Caco-2 (cell line): ENCODE results near the gene PELI2. TPM values are rescaled to one million over a fixed set of nuclear protein-coding genes. Genes with fewer than 3 reads are reported as not detected.

Experiments used
- BruUV-seq: library from RNA; stranded (reverse); fragments of 400-500 nt; replicated peaks from 2 replicates; lab custom pipeline; 2021; lab: Mats Ljungman, UMichigan
- CTCF ChIA-PET: fragments of 300-600 bp; sonication (Branson Sonifier 250); formaldehyde crosslinking; loops from one replicate; lab custom pipeline; 2022; ENCODE audit warnings: antibody characterized with exemption; lab: Charles Lee
- POLR2A ChIA-PET: fragments of 300-600 bp; sonication (Branson Sonifier 250); formaldehyde crosslinking; loops from one replicate; lab custom pipeline; 2022; ENCODE audit warnings: antibody characterized with exemption; lab: Charles Lee
- DNase-seq, 2 experiments: peaks; one replicate each; pipeline versions ENCODE4 v3.0.0 to v3.0.0-alpha.2; 2020 to 2022
- H3K27me3 ChIP-seq: replicated peaks from 2 replicates; pipeline ENCODE4 v1.6.0; 2011; ENCODE audit warnings: low read length; ENCODE audit not compliant: control insufficient read depth, insufficient read depth
- H3K36me3 ChIP-seq: 2 replicates; pipeline ENCODE4 v1.5.1; 2011; ENCODE audit warnings: low read length; ENCODE audit not compliant: control insufficient read depth, insufficient read depth
- H3K4me1 ChIP-seq: fragments of 250-450 bp; sonication (Bioruptor Pico); 2 replicates; pipeline ENCODE4 v1.5.1; 2020; ENCODE audit warnings: mild to moderate bottlenecking
- H3K4me3 ChIP-seq: 2 replicates; pipeline ENCODE4 v1.5.1; 2011; ENCODE audit warnings: low read depth, mild to moderate bottlenecking, control low read depth, low read length
- H3K9me3 ChIP-seq: fragments of 250-450 bp; sonication (Bioruptor Pico); 2 replicates; pipeline ENCODE4 v1.5.1; 2020; ENCODE audit warnings: mild to moderate bottlenecking, moderate library complexity
- H3K27ac Mint-ChIP-seq: one replicate; pipeline ENCODE4 v1.8.0; 2022; ENCODE audit warnings: mixed read lengths; ENCODE audit not compliant: unreplicated experiment
- H3K27me3 Mint-ChIP-seq: one replicate; pipeline ENCODE4 v1.8.0; 2022; ENCODE audit warnings: mixed read lengths; ENCODE audit not compliant: insufficient read depth, unreplicated experiment
- H3K36me3 Mint-ChIP-seq: one replicate; pipeline ENCODE4 v1.8.0; 2022; ENCODE audit warnings: mild to moderate bottlenecking, mixed read lengths; ENCODE audit not compliant: insufficient read depth, unreplicated experiment
- H3K4me1 Mint-ChIP-seq: one replicate; pipeline ENCODE4 v1.8.0; 2022; ENCODE audit warnings: low read depth, mixed read lengths; ENCODE audit not compliant: unreplicated experiment
- H3K4me3 Mint-ChIP-seq: one replicate; pipeline ENCODE4 v1.8.0; 2022; ENCODE audit warnings: mild to moderate bottlenecking, moderate library complexity, mixed read lengths; ENCODE audit not compliant: unreplicated experiment
- H3K9me3 Mint-ChIP-seq: one replicate; pipeline ENCODE4 v1.8.0; 2022; ENCODE audit warnings: mixed read lengths; ENCODE audit not compliant: unreplicated experiment
- intact Hi-C: fragments of 100-400 bp; cut with micrococcal nuclease; formaldehyde crosslinking; loops from one replicate; pipeline ENCODE4 v1.10.0; 2022; ENCODE audit not compliant: unreplicated experiment
- total RNA-seq: library from RNA; stranded (reverse); gene quantifications from 2 replicates; pipeline ENCODE4 v1.2.3, GENCODE V29; 2022
- TF ChIP-seq, protein P1 (sequence below), 2 experiments: fragments of 200-600 bp in 1 of 2; IDR thresholded peaks; 1 replicate in 1 of 2; 2 replicates in 1 of 2; pipeline versions ENCODE4 v1.5.1 to v1.8.0; 2011 to 2022; ENCODE audit warnings: antibody characterized with exemption in 1 of 2, control low read depth in 1 of 2, inconsistent platforms in 1 of 2, low read depth in 1 of 2, low read length in 1 of 2, mild to moderate bottlenecking in 1 of 2, moderate library complexity in 1 of 2; ENCODE audit not compliant: insufficient read depth in 1 of 2, severe bottlenecking in 1 of 2, unreplicated experiment in 1 of 2

The PELI2 gene
- total RNA-seq, 1 experiment from 2014 or later = 8.5 TPM

DNA sequence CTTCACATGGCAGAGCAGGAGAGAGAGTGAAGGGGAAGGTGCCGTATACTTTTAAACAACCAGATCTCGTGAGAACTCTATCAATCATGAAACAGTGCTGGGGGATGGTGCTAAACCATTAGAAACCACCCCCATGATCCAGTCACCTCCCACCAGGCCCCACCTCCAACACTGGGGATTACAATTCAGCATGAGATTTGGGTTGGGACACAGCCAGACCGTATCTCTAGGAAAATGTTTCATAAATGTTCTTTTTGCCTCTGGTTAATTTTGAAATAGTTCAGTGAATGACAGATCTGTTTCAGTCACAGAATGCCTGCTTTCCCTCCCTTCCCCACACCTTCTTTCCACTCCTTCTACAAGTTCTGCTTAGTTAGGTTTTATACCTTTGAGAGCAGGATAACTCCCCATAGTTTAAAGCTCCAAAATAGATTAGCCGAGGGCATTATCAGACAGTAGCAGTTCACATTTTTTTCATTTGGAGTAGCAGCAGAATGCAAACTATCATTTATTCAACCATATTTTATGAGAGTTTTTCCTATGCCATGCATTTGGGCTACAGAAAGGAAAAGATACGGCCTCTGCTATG lies 27.1 kb downstream of the PELI2 start:
- CTCF ChIA-PET = no interaction called here
- Histone ChIP-seq H3K4me1 (no peaks in the 10 kb centered on the region), H3K9me3 (no peaks in the 10 kb centered on the region), H3K4me3 (no peak overlapping the region), H3K36me3 (no peaks in the 10 kb centered on the region), H3K27me3 (no peaks in the 10 kb centered on the region)
- H3K4me1 Mint-ChIP-seq = no peaks in the 10 kb centered on the region
- POLR2A ChIA-PET = no interaction called here
- TF ChIP-seq, protein P1, sequence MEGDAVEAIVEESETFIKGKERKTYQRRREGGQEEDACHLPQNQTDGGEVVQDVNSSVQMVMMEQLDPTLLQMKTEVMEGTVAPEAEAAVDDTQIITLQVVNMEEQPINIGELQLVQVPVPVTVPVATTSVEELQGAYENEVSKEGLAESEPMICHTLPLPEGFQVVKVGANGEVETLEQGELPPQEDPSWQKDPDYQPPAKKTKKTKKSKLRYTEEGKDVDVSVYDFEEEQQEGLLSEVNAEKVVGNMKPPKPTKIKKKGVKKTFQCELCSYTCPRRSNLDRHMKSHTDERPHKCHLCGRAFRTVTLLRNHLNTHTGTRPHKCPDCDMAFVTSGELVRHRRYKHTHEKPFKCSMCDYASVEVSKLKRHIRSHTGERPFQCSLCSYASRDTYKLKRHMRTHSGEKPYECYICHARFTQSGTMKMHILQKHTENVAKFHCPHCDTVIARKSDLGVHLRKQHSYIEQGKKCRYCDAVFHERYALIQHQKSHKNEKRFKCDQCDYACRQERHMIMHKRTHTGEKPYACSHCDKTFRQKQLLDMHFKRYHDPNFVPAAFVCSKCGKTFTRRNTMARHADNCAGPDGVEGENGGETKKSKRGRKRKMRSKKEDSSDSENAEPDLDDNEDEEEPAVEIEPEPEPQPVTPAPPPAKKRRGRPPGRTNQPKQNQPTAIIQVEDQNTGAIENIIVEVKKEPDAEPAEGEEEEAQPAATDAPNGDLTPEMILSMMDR (IDR thresholded peaks at IDR 0.05; ENCODE audit: insufficient read depth in 1 of 2, low read depth in 1 of 2, low read length in 1 of 2, severe bottlenecking in 1 of 2, unreplicated experiment in 1 of 2) = no peak
- H3K9me3 Mint-ChIP-seq = no peaks in the 10 kb centered on the region
- no peak overlapping the region for H3K27ac Mint-ChIP-seq
- intact Hi-C loops = no loop called here
- H3K36me3 Mint-ChIP-seq = no peaks in the 10 kb centered on the region
- DNase-seq = no peak
- no peak overlapping the region for H3K4me3 Mint-ChIP-seq
- peaks cover 3% of the 10 kb centered on the region for H3K27me3 Mint-ChIP-seq
- no TSS peak for BruUV-seq

DNA sequence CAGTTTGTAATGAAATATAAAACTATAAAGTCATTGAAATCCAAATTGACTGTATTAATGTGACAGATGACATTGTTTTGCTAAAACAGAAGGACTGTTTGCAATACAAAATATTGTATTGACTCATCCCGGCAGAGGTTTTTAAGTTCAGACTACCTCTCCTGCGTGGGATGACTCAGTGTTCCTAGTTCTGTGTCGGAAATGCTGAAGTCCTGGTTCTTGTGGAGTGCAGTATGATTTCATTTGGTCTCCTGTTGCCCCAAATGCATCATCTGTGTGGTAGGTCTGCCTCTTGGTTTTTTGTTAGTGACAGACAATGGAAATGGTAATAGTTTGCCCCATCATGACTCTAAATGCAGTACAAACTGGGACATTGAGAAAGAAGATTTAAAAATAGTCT lies 27.8 kb downstream of the PELI2 start:
- H3K36me3 Mint-ChIP-seq = no peaks in the 10 kb centered on the region
- intact Hi-C loops = no loop called here
- H3K27ac Mint-ChIP-seq = no peak overlapping the region
- Histone ChIP-seq H3K4me3 (no peak overlapping the region), H3K36me3 (no peaks in the 10 kb centered on the region), H3K4me1 (no peaks in the 10 kb centered on the region), H3K9me3 (no peaks in the 10 kb centered on the region), H3K27me3 (no peaks in the 10 kb centered on the region)
- H3K4me1 Mint-ChIP-seq = no peaks in the 10 kb centered on the region
- H3K27me3 Mint-ChIP-seq = no peaks in the 10 kb centered on the region
- TF ChIP-seq, protein P1 (IDR thresholded peaks at IDR 0.05; ENCODE audit: insufficient read depth in 1 of 2, low read depth in 1 of 2, low read length in 1 of 2, severe bottlenecking in 1 of 2, unreplicated experiment in 1 of 2) = no peak
- BruUV-seq = no TSS peak
- no peak overlapping the region for H3K4me3 Mint-ChIP-seq
- CTCF ChIA-PET = no interaction called here
- DNase-seq = no peak
- no peaks in the 10 kb centered on the region for H3K9me3 Mint-ChIP-seq
- POLR2A ChIA-PET = no interaction called here

DNA sequence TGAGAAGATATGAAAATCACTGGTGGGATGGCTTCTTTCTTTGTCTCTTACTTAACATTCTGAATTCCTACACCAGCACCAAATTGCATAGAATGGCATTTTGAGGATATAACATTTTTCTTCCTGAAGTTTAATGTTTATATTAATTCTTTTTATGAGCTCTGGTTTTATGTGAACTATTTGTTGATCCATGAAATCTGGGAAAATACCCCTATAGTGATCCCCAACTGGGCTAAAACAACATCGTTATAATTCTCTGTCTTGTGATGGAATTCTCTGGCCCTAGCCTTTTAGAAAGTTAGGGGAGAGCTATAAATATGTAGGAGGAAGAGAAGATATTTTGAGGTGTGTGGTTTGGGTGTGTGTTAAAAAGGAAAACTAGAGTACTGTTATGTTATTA lies 29.2 kb downstream of the PELI2 start:
- POLR2A ChIA-PET = no interaction called here
- H3K27me3 ChIP-seq = no peaks in the 10 kb centered on the region
- no peaks in the 10 kb centered on the region for H3K27me3 Mint-ChIP-seq

More for the DNA sequence above, 29.2 kb downstream of the PELI2 start:
- Mint-ChIP-seq H3K36me3 (no peaks in the 10 kb centered on the region), H3K4me1 (no peaks in the 10 kb centered on the region), H3K4me3 (no peak overlapping the region), H3K27ac (no peak overlapping the region), H3K9me3 (no peaks in the 10 kb centered on the region)
- intact Hi-C loops = no loop called here
- DNase-seq = no peak
- Histone ChIP-seq H3K36me3 (no peaks in the 10 kb centered on the region), H3K4me3 (no peak overlapping the region), H3K9me3 (no peaks in the 10 kb centered on the region), H3K4me1 (no peaks in the 10 kb centered on the region)
- CTCF ChIA-PET = no interaction called here
- no TSS peak for BruUV-seq
- TF ChIP-seq, protein P1 (IDR thresholded peaks at IDR 0.05; ENCODE audit: insufficient read depth in 1 of 2, low read depth in 1 of 2, low read length in 1 of 2, severe bottlenecking in 1 of 2, unreplicated experiment in 1 of 2) = no peak
